ENCODE data around the gene ADAMTS16. TPM values are rescaled to one million over a fixed set of nuclear protein-coding genes. Genes with fewer than 3 reads are reported as not detected.

ADAMTS16 gene
- polyA plus RNA-seq, 3 donors: not detected

- Mint-ChIP-seq H3K27ac (no peak overlapping the region), H3K36me3 (no peaks in the 10 kb centered on the region), H3K9me3 (peaks cover 3 to 11% (median 6%) of the 10 kb centered on the region in 7 donors), H3K27me3 (ENCODE audit: low read depth in 3 of 3) (peaks cover 0 to 2% (median 0%) of the 10 kb centered on the region in 3 donors), H3K4me3 (no peak overlapping the region), H3K4me1 (no peaks in the 10 kb centered on the region)
- no peak for DNase-seq
- Histone ChIP-seq H3K4me1 (ENCODE audit: control insufficient read depth in 1 of 2, insufficient read depth in 2 of 2, low read length in 2 of 2) (no peaks in the 10 kb centered on the region), H3K36me3 (replicated peaks in 1 of 2; ENCODE audit: control insufficient read depth in 1 of 2, insufficient read depth in 2 of 2, low read length in 2 of 2) (no peaks in the 10 kb centered on the region), H3K79me2 (ENCODE audit: insufficient read depth, low read length) (no peaks in the 10 kb centered on the region), H3K4me3 (replicated peaks in 1 of 3; ENCODE audit: low read depth in 2 of 3, low read length in 3 of 3) (no peak overlapping the region), H2AFZ (ENCODE audit: insufficient read depth, low read depth, low read length, poor library complexity, severe bottlenecking) (no peak overlapping the region), H3K9me3 (replicated peaks in 1 of 2; ENCODE audit: control insufficient read depth in 1 of 2, insufficient read depth in 1 of 2, low read length in 2 of 2) (peaks cover 0 to 6% of the 10 kb centered on the region in 2 donors), H3K27me3 (ENCODE audit: control insufficient read depth in 2 of 2, insufficient read depth in 2 of 2, low read length in 2 of 2) (no peaks in the 10 kb centered on the region), H4K20me1 (ENCODE audit: insufficient read depth, low read length) (no peaks in the 10 kb centered on the region), H3K4me2 (replicated peaks; ENCODE audit: extremely low read depth, low read length, poor library complexity, severe bottlenecking) (no peak overlapping the region), H3K27ac (ENCODE audit: low read depth in 1 of 2, low read length in 2 of 2) (no peak overlapping the region), H3K9ac (ENCODE audit: insufficient read depth, low read length, poor library complexity, severe bottlenecking) (no peak overlapping the region)
- TF ChIP-seq, protein P1, sequence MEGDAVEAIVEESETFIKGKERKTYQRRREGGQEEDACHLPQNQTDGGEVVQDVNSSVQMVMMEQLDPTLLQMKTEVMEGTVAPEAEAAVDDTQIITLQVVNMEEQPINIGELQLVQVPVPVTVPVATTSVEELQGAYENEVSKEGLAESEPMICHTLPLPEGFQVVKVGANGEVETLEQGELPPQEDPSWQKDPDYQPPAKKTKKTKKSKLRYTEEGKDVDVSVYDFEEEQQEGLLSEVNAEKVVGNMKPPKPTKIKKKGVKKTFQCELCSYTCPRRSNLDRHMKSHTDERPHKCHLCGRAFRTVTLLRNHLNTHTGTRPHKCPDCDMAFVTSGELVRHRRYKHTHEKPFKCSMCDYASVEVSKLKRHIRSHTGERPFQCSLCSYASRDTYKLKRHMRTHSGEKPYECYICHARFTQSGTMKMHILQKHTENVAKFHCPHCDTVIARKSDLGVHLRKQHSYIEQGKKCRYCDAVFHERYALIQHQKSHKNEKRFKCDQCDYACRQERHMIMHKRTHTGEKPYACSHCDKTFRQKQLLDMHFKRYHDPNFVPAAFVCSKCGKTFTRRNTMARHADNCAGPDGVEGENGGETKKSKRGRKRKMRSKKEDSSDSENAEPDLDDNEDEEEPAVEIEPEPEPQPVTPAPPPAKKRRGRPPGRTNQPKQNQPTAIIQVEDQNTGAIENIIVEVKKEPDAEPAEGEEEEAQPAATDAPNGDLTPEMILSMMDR (IDR thresholded peaks at IDR 0.05): no peak
- intact Hi-C loops (cut with micrococcal nuclease): no loop called here
- WGBS (ENCODE audit: insufficient coverage): 100% methylated on average over 1 of the region's 3 CpGs
Measured at GRCh38 chr5:5156471-5157082, 16.4 kb downstream of the ADAMTS16 start.

- H3K4me1 Mint-ChIP-seq: no peaks in the 10 kb centered on the region
Measured at GRCh38 chr5:5158472-5158895, 18.4 kb downstream of the ADAMTS16 start.

More at GRCh38 chr5:5158472-5158895, 18.4 kb downstream of the ADAMTS16 start:
- Mint-ChIP-seq H3K9me3 (peaks cover 3 to 8% (median 5%) of the 10 kb centered on the region in 7 donors), H3K36me3 (no peaks in the 10 kb centered on the region), H3K27me3 (ENCODE audit: low read depth in 3 of 3) (peaks cover 0 to 2% (median 0%) of the 10 kb centered on the region in 3 donors), H3K27ac (no peak overlapping the region), H3K4me3 (no peak overlapping the region)
- Histone ChIP-seq H3K79me2 (ENCODE audit: insufficient read depth, low read length) (no peaks in the 10 kb centered on the region), H3K9ac (ENCODE audit: insufficient read depth, low read length, poor library complexity, severe bottlenecking) (no peak overlapping the region), H2AFZ (ENCODE audit: insufficient read depth, low read depth, low read length, poor library complexity, severe bottlenecking) (no peak overlapping the region), H3K4me2 (replicated peaks; ENCODE audit: extremely low read depth, low read length, poor library complexity, severe bottlenecking) (no peak overlapping the region), H3K9me3 (replicated peaks in 1 of 2; ENCODE audit: control insufficient read depth in 1 of 2, insufficient read depth in 1 of 2, low read length in 2 of 2) (peaks cover 0 to 6% of the 10 kb centered on the region in 2 donors), H3K4me3 (replicated peaks in 1 of 3; ENCODE audit: low read depth in 2 of 3, low read length in 3 of 3) (no peak overlapping the region), H3K36me3 (replicated peaks in 1 of 2; ENCODE audit: control insufficient read depth in 1 of 2, insufficient read depth in 2 of 2, low read length in 2 of 2) (no peaks in the 10 kb centered on the region), H3K4me1 (ENCODE audit: control insufficient read depth in 1 of 2, insufficient read depth in 2 of 2, low read length in 2 of 2) (no peaks in the 10 kb centered on the region), H3K27me3 (ENCODE audit: control insufficient read depth in 2 of 2, insufficient read depth in 2 of 2, low read length in 2 of 2) (no peaks in the 10 kb centered on the region), H4K20me1 (ENCODE audit: insufficient read depth, low read length) (no peaks in the 10 kb centered on the region), H3K27ac (ENCODE audit: low read depth in 1 of 2, low read length in 2 of 2) (no peak overlapping the region)
- intact Hi-C loops (cut with micrococcal nuclease): no loop called here
- WGBS (ENCODE audit: insufficient coverage): no CpG with 5 or more reads among the region's 1 CpG
- no peak for DNase-seq
- TF ChIP-seq, protein P1 (IDR thresholded peaks at IDR 0.05): no peak
